ENCODE data around the gene KCTD2.
A peak's percentile ranks its signal among the peaks of the same experiment; 100 is the strongest.
"Not testable (repeated sequence)": the region's sequence is repeated elsewhere in the genome, so short reads cannot be mapped to it uniquely, and the experiment has no call there.

KCTD2 gene

GRCh38 chr17:75020331-75021110, 26.5 kb upstream of the KCTD2 start:
- no peak for DNase-seq (ENCODE audit: low spot score)

- peak; percentile 25 for DNase-seq (ENCODE audit: low spot score)
These were observed 22.2 kb upstream of the KCTD2 start for GRCh38 chr17:75024686-75025397.

GRCh38 chr17:75025398-75025734, 21.7 kb upstream of the KCTD2 start:
- not testable (repeated sequence) for DNase-seq (ENCODE audit: low spot score)

GRCh38 chr17:75026650-75027049, 20.4 kb upstream of the KCTD2 start:
- DNase-seq (ENCODE audit: low spot score): not testable (repeated sequence)

GRCh38 chr17:75030161-75030560, 16.9 kb upstream of the KCTD2 start:
- DNase-seq (ENCODE audit: low spot score): no peak

- peak; percentile 56 for DNase-seq (ENCODE audit: low spot score)
These were observed 14.9 kb upstream of the KCTD2 start for GRCh38 chr17:75031972-75032719.

GRCh38 chr17:75032720-75033280, 14.2 kb upstream of the KCTD2 start:
- DNase-seq (ENCODE audit: low spot score): no peak

GRCh38 chr17:75033346-75034235, 13.4 kb upstream of the KCTD2 start:
- DNase-seq (ENCODE audit: low spot score): peak; percentile 85

GRCh38 chr17:75034236-75034908, 12.7 kb upstream of the KCTD2 start:
- DNase-seq (ENCODE audit: low spot score): peak; percentile 83

- peak; percentile 94 for DNase-seq (ENCODE audit: low spot score)
These were observed 10.3 kb upstream of the KCTD2 start for GRCh38 chr17:75036643-75037268.

GRCh38 chr17:75039238-75039637, 7.8 kb upstream of the KCTD2 start:
- no peak for DNase-seq (ENCODE audit: low spot score)

- DNase-seq (ENCODE audit: low spot score): no peak
These were observed 5.3 kb upstream of the KCTD2 start for GRCh38 chr17:75041656-75042280.

- not testable (repeated sequence) for DNase-seq (ENCODE audit: low spot score)
These were observed 3.2 kb upstream of the KCTD2 start for GRCh38 chr17:75043789-75044188.

- no peak for DNase-seq (ENCODE audit: low spot score)
These were observed 2.3 kb upstream of the KCTD2 start for GRCh38 chr17:75044716-75045115.

GRCh38 chr17:75045946-75046406, 1.0 kb upstream of the KCTD2 start:
- DNase-seq (ENCODE audit: low spot score): not testable (repeated sequence)

GRCh38 chr17:75047398-75048098, 523 bp downstream of the KCTD2 start:
- DNase-seq (ENCODE audit: low spot score): no peak

GRCh38 chr17:75048249-75048878, 1.3 kb downstream of the KCTD2 start:
- DNase-seq (ENCODE audit: low spot score): no peak

GRCh38 chr17:75049057-75049456, 2.0 kb downstream of the KCTD2 start:
- DNase-seq (ENCODE audit: low spot score): no peak

GRCh38 chr17:75049706-75050105, 2.7 kb downstream of the KCTD2 start:
- no peak for DNase-seq (ENCODE audit: low spot score)
